SK-N-SH (cell line): ENCODE data around the gene DLX4. TPM values are rescaled to one million over a fixed set of nuclear protein-coding genes. Genes with fewer than 3 reads are reported as not detected.

Source experiments
- CTCF ChIA-PET: fragments of 300-600, 350-600 bp; formaldehyde crosslinking; extraction: SDS; loops from one replicate; lab custom pipeline; 2021; lab: Yijun Ruan, JAX
- POLR2A ChIA-PET: fragments of 350-600 bp; sonication (Branson Sonifier 250); formaldehyde crosslinking; extraction: SDS; loops from one replicate; lab custom pipeline; 2020; ENCODE audit warnings: antibody characterized with exemption, inconsistent platforms; lab: Yijun Ruan, JAX
- DNase-seq: peaks from one replicate; pipeline ENCODE4 v3.0.0; 2012
- H2AFZ ChIP-seq: fragments of 200-600 bp; sonication (generic); 2 replicates; pipeline ENCODE4 v1.8.1; 2016; ENCODE audit warnings: antibody characterized with exemption, mild to moderate bottlenecking, low read depth
- H3F3A ChIP-seq: fragments of 200-600 bp; sonication (generic); replicated peaks from 2 replicates; pipeline ENCODE3; 2016; ENCODE audit warnings: antibody characterized with exemption, mild to moderate bottlenecking; ENCODE audit not compliant: insufficient read depth
- H3K27ac ChIP-seq, 2 experiments: fragments of 200-500 bp in 1 of 2; fragments of 200-600 bp in 1 of 2; sonication (Bioruptor generic) in 1 of 2; sonication (generic), shearing (Covaris generic) in 1 of 2; 2 replicates each; pipeline versions ENCODE4 v1.5.1 to v1.6.1; 2014 to 2016; ENCODE audit warnings: low read depth in 2 of 2, inconsistent platforms in 1 of 2, low read length in 1 of 2, mild to moderate bottlenecking in 1 of 2, mixed read lengths in 1 of 2
- H3K27me3 ChIP-seq: fragments of 200-600 bp; sonication (generic), shearing (Covaris generic); 2 replicates; pipeline ENCODE4 v1.6.1; 2016; ENCODE audit warnings: mixed run types; ENCODE audit not compliant: insufficient read depth
- H3K36me3 ChIP-seq, 2 experiments: fragments of 200-500 bp in 1 of 2; fragments of 200-600 bp in 1 of 2; sonication (Bioruptor generic) in 1 of 2; sonication (generic) in 1 of 2; replicated peaks in 1 of 2; 2 replicates each; pipeline versions ENCODE3 to v1.5.1; 2014 to 2016; ENCODE audit warnings: low read length in 1 of 2, mild to moderate bottlenecking in 1 of 2; ENCODE audit not compliant: insufficient read depth in 2 of 2, control insufficient read depth in 1 of 2
- H3K4me1 ChIP-seq, 2 experiments: fragments of 200-500 bp in 1 of 2; fragments of 200-600 bp in 1 of 2; sonication (Bioruptor generic) in 1 of 2; sonication (generic), shearing (Covaris generic) in 1 of 2; 2 replicates each; pipeline versions ENCODE4 v1.5.1 to v1.6.1; 2014 to 2016; ENCODE audit warnings: low read depth in 1 of 2, low read length in 1 of 2, mixed run types in 1 of 2; ENCODE audit not compliant: insufficient read depth in 2 of 2, control insufficient read depth in 1 of 2
- H3K4me2 ChIP-seq: fragments of 200-600 bp; sonication (generic), shearing (Covaris generic); 2 replicates; pipeline ENCODE4 v1.6.1; 2017; ENCODE audit warnings: mixed run types
- H3K4me3 ChIP-seq, 2 experiments: fragments of 200-500 bp in 1 of 2; fragments of 200-600 bp in 1 of 2; sonication (Bioruptor generic) in 1 of 2; sonication (generic), shearing (Covaris generic) in 1 of 2; 2 replicates each; pipeline versions ENCODE4 v1.5.1 to v1.8.1; 2014 to 2016; ENCODE audit warnings: low read depth in 2 of 2, inconsistent platforms in 1 of 2, low read length in 1 of 2, mild to moderate bottlenecking in 1 of 2, mixed read lengths in 1 of 2, moderate library complexity in 1 of 2
- H3K79me2 ChIP-seq: fragments of 200-600 bp; sonication (generic); 2 replicates; pipeline ENCODE4 v1.8.1; 2017; ENCODE audit warnings: mild to moderate bottlenecking; ENCODE audit not compliant: insufficient read depth
- H3K9ac ChIP-seq: fragments of 200-600 bp; sonication (generic); 2 replicates; pipeline ENCODE4 v1.6.1; 2017; ENCODE audit warnings: mixed run types
- H3K9me2 ChIP-seq: fragments of 200-600 bp; sonication (generic); 2 replicates; pipeline ENCODE4 v1.6.1; 2017; ENCODE audit warnings: mixed run types
- H3K9me3 ChIP-seq: fragments of 200-600 bp; sonication (generic); 2 replicates; pipeline ENCODE4 v1.6.1; 2017; ENCODE audit warnings: mixed run types, mild to moderate bottlenecking, moderate library complexity
- H4K20me1 ChIP-seq: fragments of 200-600 bp; sonication (generic); 2 replicates; pipeline ENCODE4 v1.6.1; 2017; ENCODE audit warnings: mild to moderate bottlenecking, mixed run types; ENCODE audit not compliant: insufficient read depth
- EP300 ChIP-seq, 2 experiments: IDR thresholded peaks; 2 replicates each; pipeline versions ENCODE4 v1.4.0 to v1.6.1; 2012; ENCODE audit warnings: borderline replicate concordance in 1 of 2, low read depth in 1 of 2, low read length in 1 of 2
- EZH2phosphoT487 ChIP-seq: fragments of 200-600 bp; sonication (generic); IDR thresholded peaks from 2 replicates; pipeline ENCODE4 v1.6.1; 2017; ENCODE audit warnings: low read depth, mixed run types, mild to moderate bottlenecking, antibody characterized with exemption, moderate library complexity, borderline replicate concordance
- GABPA ChIP-seq: IDR thresholded peaks from 2 replicates; pipeline ENCODE4 v1.4.0; 2012; ENCODE audit warnings: low read depth, mild to moderate bottlenecking
- GATA2 ChIP-seq: sonication (generic); formaldehyde crosslinking; IDR thresholded peaks from 2 replicates; pipeline ENCODE4 v1.5.0; 2020; ENCODE audit warnings: mild to moderate bottlenecking, missing genetic modification reagents
- JUND ChIP-seq: IDR thresholded peaks from 2 replicates; pipeline ENCODE4 v1.4.0; 2012
- MXI1 ChIP-seq: IDR thresholded peaks from 2 replicates; pipeline ENCODE4 v1.6.1; 2012; ENCODE audit warnings: mild to moderate bottlenecking, low read depth, low read length, improper control_type of control experiment
- NFIC ChIP-seq: IDR thresholded peaks from 2 replicates; pipeline ENCODE4 v1.4.0; 2012; ENCODE audit warnings: borderline replicate concordance
- NRF1 ChIP-seq: IDR thresholded peaks from 2 replicates; pipeline ENCODE4 v1.6.1; 2012; ENCODE audit warnings: low read depth, mild to moderate bottlenecking, low read length
- POLR2AphosphoS5 ChIP-seq: IDR thresholded peaks from 2 replicates; pipeline ENCODE4 v1.6.1; 2012; ENCODE audit warnings: low read depth, low read length
- RAD21 ChIP-seq: IDR thresholded peaks from 2 replicates; pipeline ENCODE4 v1.6.1; 2012; ENCODE audit warnings: mild to moderate bottlenecking, low read length
- RFX5 ChIP-seq: IDR thresholded peaks from 2 replicates; pipeline ENCODE4 v1.6.1; 2012; ENCODE audit warnings: mild to moderate bottlenecking, improper control_type of control experiment, low read length
- SMC3 ChIP-seq: IDR thresholded peaks from 2 replicates; pipeline ENCODE4 v1.6.1; 2012; ENCODE audit warnings: low read depth, low read length, improper control_type of control experiment
- TCF12 ChIP-seq: IDR thresholded peaks from 2 replicates; pipeline ENCODE4 v1.4.0; 2012
- TEAD4 ChIP-seq: IDR thresholded peaks from 2 replicates; pipeline ENCODE4 v1.4.0; 2012; ENCODE audit warnings: mild to moderate bottlenecking, borderline replicate concordance; ENCODE audit not compliant: insufficient read depth
- WGBS: methylation state at CpG from one replicate; pipeline ENCODE4 v1.1.6; 2017; ENCODE audit warnings: low lambda C conversion rate; 5-methylcytosine and 5-hydroxymethylcytosine counted together
- polyA plus RNA-seq, 3 experiments: library from polyadenylated mRNA; depleted of rRNA; stranded (reverse); fragments of >200 nt; gene quantifications; 2 replicates each; pipeline ENCODE4 v1.2.3, GENCODE V29; 2012
- TF ChIP-seq, protein P1 (sequence below): fragments of 150-350 bp; IDR thresholded peaks from 2 replicates; pipeline ENCODE4 v1.6.1; 2017; ENCODE audit warnings: antibody characterized with exemption, low read length, low read depth, borderline replicate concordance
- TF ChIP-seq, protein P2 (sequence below): IDR thresholded peaks from 2 replicates; pipeline ENCODE4 v1.6.1; 2012; ENCODE audit warnings: mild to moderate bottlenecking, low read depth, low read length, moderate library complexity

The DLX4 gene
- polyA plus RNA-seq, 1 of the 3 experiments (the other 2 are of a cell fraction): 0.10 TPM

GRCh38 chr17:50018909-50019308, 49.9 kb downstream of the DLX4 start:
- Histone ChIP-seq H3K9me3 (no peaks in the 10 kb centered on the region), H3K4me2 (no peak overlapping the region), H3K79me2 (no peaks in the 10 kb centered on the region), H3K4me3 (no peak overlapping the region), H3K27me3 (no peaks in the 10 kb centered on the region), H2AFZ (no peak overlapping the region), H3K36me3 (no peaks in the 10 kb centered on the region), H3K27ac (no peak overlapping the region), H3K4me1 (no peaks in the 10 kb centered on the region), H3F3A (peaks cover 26% of the 10 kb centered on the region), H4K20me1 (no peaks in the 10 kb centered on the region), H3K9me2 (no peaks in the 10 kb centered on the region), H3K9ac (no peak overlapping the region)
- DNase-seq: no peak
- no peak for TF ChIP-seq MXI1
- no peak for TF ChIP-seq NFIC
- TF ChIP-seq SMC3: no peak
- no peak for TF ChIP-seq NRF1
- TF ChIP-seq RAD21: no peak
- no peak for TF ChIP-seq POLR2AphosphoS5
- TF ChIP-seq TCF12: no peak
- TF ChIP-seq RFX5: no peak
- no peak for TF ChIP-seq EP300 (IDR thresholded peaks at IDR 0.05; ENCODE audit: borderline replicate concordance in 1 of 2, low read depth in 1 of 2, low read length in 1 of 2)
- TF ChIP-seq TEAD4: no peak
- TF ChIP-seq JUND: no peak
- TF ChIP-seq GABPA: no peak
- 52% methylated on average over 1 of the region's 1 CpG for WGBS
- ChIA-PET POLR2A (no interaction called here), CTCF (interaction anchor here (1.0 to 9.5 kb wide), 3 partner anchors 8 to 68 kb away, joined by 3 to 90 read pairs (median 38); no protein-coding TSS in a partner anchor)

DNA sequence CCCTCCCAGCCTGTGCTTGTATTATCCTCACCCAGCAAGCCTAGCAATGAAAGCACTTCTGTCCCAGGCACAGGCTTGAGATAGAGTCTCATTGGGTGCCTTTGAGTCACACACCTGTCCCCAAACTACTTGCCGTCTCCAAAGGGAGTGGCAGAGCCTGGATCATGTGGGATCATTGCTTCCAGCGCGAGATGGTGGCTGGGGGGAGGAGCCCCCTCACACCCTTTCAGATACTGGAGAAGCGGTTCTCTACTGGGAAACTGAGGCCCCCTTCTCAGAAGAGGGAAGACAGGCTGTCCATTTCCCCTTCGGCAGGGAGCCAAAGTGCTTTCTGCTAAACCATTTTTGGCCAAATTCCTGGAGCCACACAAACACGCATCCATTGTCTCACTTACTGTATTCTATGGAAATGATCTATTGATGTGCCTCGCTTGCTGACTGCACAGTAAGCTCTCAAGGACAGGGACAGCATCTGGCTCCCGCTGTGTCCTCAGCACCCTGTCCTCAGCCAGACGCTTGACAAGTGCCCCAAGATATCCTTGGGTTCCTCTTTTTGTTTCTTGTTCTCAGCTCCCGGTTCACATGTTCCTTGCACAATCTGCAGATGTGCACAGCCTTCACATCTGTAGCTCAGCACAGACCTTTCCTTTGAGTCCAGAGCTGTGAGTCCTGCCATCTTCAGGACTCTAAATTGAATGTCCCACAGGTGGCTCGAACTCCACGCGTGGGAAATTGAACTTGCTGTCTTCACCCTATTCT, 52.0 kb downstream of the DLX4 start:
- Histone ChIP-seq H3K4me3 (no peak overlapping the region), H3K36me3 (no peaks in the 10 kb centered on the region), H3K9ac (no peak overlapping the region), H3K9me3 (no peaks in the 10 kb centered on the region), H3K79me2 (peaks cover 2% of the 10 kb centered on the region; the same call in 1 of the 2 replicates), H4K20me1 (no peaks in the 10 kb centered on the region), H3K4me2 (no peak overlapping the region), H3K27me3 (no peaks in the 10 kb centered on the region), H3K9me2 (no peaks in the 10 kb centered on the region), H3K4me1 (peaks cover 0 to 2% of the 10 kb centered on the region in 2 experiments; a peak in 1 of 4 replicates), H3F3A (peaks cover 41% of the 10 kb centered on the region), H2AFZ (no peak overlapping the region), H3K27ac (no peak overlapping the region)
- CTCF ChIA-PET: interaction anchor here (0.7 to 9.5 kb wide), 8 partner anchors 23 to 159 kb away, joined by 3 to 90 read pairs (median 7); partner anchors contain the start of genes ITGA3 and PDK2
- no peak for TF ChIP-seq GATA2 (CRISPR knock-in tag)
- TF ChIP-seq EZH2phosphoT487: no peak
- no peak for TF ChIP-seq TCF12
- no peak for TF ChIP-seq GABPA
- TF ChIP-seq, protein P1, sequence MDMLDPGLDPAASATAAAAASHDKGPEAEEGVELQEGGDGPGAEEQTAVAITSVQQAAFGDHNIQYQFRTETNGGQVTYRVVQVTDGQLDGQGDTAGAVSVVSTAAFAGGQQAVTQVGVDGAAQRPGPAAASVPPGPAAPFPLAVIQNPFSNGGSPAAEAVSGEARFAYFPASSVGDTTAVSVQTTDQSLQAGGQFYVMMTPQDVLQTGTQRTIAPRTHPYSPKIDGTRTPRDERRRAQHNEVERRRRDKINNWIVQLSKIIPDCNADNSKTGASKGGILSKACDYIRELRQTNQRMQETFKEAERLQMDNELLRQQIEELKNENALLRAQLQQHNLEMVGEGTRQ: no peak
- TF ChIP-seq, protein P2, sequence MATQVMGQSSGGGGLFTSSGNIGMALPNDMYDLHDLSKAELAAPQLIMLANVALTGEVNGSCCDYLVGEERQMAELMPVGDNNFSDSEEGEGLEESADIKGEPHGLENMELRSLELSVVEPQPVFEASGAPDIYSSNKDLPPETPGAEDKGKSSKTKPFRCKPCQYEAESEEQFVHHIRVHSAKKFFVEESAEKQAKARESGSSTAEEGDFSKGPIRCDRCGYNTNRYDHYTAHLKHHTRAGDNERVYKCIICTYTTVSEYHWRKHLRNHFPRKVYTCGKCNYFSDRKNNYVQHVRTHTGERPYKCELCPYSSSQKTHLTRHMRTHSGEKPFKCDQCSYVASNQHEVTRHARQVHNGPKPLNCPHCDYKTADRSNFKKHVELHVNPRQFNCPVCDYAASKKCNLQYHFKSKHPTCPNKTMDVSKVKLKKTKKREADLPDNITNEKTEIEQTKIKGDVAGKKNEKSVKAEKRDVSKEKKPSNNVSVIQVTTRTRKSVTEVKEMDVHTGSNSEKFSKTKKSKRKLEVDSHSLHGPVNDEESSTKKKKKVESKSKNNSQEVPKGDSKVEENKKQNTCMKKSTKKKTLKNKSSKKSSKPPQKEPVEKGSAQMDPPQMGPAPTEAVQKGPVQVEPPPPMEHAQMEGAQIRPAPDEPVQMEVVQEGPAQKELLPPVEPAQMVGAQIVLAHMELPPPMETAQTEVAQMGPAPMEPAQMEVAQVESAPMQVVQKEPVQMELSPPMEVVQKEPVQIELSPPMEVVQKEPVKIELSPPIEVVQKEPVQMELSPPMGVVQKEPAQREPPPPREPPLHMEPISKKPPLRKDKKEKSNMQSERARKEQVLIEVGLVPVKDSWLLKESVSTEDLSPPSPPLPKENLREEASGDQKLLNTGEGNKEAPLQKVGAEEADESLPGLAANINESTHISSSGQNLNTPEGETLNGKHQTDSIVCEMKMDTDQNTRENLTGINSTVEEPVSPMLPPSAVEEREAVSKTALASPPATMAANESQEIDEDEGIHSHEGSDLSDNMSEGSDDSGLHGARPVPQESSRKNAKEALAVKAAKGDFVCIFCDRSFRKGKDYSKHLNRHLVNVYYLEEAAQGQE: no peak
- 42% methylated on average over 11 of the region's 13 CpGs for WGBS
- POLR2A ChIA-PET: no interaction called here
- no peak for DNase-seq
